Fibroblast of villous mesenchyme (primary cell): ENCODE results near the gene ITGA5. TPM values are rescaled to one million over a fixed set of nuclear protein-coding genes. Genes with fewer than 3 reads are reported as not detected.
A peak's percentile ranks its signal among the peaks of the same experiment; 100 is the strongest.

Source experiments
- DNase-seq: peaks from one replicate; pipeline ENCODE4 v3.0.0-alpha.2; 2010; ENCODE audit warnings: low read depth
- H3K4me3 ChIP-seq: 2 replicates; pipeline ENCODE4 v1.5.1; 2011; ENCODE audit warnings: low read depth, mild to moderate bottlenecking, low read length
- total RNA-seq: library from RNA; depleted of rRNA; stranded (reverse); fragments of >200 nt; gene quantifications from 2 replicates; pipeline ENCODE4 v1.2.3, GENCODE V29; 2012
- TF ChIP-seq, protein P1 (sequence below): IDR thresholded peaks from 2 replicates; pipeline ENCODE4 v1.5.1; 2012; ENCODE audit warnings: low read depth, mild to moderate bottlenecking, low read length; ENCODE audit not compliant: insufficient read depth

The ITGA5 gene
- total RNA-seq, 1 donor, result 431 TPM

DNA sequence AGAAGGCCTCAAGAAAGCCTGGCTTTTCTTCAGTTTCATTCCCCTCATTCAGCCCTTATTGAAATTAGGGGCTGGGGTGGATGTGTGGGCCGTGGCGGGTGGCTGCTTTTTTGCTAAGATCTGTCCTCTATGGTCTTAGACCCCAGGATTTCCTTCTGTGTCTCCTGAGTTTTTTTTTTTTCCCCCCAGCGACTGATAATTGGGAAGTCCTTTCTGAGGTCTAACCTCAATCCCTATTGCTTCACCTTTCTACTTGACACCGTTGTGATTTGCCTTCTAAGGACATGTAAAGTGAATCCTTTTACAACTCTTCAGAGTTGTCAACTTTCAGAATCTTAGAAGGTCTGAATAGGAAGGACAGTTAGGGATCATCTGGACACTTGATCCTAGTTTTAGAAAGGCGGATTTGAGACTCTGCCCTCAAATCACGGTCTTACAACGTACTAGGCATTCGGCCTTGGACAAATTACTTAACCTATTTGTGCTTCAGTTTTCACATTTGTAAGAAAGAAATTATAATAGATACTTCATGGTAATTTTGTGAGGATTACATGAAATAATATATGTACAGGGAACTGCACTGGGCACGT is 59.2 kb downstream of the ITGA5 start:
- no peak for DNase-seq
- peak overlapping the region; percentile 73 for H3K4me3 ChIP-seq
- TF ChIP-seq, protein P1, sequence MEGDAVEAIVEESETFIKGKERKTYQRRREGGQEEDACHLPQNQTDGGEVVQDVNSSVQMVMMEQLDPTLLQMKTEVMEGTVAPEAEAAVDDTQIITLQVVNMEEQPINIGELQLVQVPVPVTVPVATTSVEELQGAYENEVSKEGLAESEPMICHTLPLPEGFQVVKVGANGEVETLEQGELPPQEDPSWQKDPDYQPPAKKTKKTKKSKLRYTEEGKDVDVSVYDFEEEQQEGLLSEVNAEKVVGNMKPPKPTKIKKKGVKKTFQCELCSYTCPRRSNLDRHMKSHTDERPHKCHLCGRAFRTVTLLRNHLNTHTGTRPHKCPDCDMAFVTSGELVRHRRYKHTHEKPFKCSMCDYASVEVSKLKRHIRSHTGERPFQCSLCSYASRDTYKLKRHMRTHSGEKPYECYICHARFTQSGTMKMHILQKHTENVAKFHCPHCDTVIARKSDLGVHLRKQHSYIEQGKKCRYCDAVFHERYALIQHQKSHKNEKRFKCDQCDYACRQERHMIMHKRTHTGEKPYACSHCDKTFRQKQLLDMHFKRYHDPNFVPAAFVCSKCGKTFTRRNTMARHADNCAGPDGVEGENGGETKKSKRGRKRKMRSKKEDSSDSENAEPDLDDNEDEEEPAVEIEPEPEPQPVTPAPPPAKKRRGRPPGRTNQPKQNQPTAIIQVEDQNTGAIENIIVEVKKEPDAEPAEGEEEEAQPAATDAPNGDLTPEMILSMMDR, result no peak

DNA sequence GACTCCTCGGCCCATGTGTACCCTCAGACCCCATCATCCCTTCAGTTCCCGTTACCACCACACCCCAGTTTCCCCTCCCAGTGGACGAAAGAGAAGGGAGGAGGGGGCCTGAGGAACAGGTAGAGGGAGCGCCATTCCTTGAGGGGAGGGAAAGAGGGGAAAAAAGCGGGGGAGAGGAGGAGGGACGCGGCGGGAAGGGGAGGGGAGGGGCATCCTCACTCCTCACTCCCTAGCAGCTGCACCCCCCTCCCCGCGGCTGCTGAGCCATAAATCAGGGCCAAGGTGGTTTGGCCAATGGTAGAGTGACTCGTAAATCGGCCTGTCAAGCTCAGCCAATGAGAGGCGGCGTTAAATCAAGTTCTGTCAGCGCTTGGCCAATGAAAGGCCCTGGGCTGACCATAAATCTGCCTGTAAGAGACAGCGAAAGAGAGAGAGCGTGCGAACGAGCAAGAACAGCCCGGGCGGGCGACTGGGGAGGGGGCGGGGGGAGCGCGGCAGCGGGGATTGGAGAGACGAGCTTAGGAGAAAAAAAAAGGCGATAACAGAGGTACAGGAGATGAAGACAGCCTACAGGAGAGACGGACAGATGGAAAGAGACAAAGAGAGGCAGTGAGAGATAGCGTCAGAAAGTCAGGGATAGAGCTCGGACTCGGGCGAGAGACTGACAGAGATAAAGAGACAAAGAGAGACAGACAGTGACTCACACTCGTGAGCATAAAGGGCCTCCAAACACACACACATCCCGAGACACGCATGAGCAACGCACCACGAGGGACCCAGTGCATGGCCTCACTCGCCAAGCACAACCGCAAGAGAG is 59.9 kb downstream of the ITGA5 start:
- peak; percentile 98 for DNase-seq
- TF ChIP-seq, protein P1, result no peak
- peak overlapping the region; percentile 73 for H3K4me3 ChIP-seq

DNA sequence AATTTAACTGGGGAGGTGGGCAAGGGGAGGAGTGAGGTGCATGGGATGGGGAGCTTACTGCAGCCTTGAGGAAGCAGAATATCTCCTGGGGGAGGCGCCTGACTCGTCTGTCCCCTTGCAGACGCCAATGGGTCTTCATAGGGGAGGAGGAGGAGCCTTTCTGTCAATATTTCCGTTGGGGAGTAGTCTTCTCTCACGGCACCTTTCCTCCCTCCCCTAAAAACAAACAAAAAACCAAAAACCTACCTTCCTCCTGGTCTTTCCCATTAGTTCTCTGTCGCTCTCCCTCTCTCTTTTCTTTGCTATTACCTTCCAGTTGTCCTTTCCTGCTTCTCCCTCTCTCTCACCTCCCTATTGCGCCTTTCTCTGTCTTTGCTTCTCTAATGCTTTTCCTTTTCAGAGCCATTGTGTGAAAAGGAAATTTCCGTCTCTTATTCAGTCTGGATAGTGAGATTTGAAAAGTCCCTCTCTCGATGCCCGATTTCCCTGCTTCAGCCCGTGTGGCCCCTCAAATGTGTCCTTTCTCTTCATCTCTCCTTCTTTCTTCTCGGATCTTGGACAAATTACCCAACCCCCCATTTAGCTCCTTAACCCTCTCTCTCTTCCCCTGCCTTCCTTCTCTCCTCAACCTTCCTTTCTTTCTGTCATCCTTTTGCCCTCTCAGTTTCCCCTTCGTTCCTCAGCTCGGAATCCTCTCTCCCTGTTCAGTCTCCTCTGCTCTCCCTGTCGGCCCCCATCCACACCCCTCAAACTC is 60.7 kb downstream of the ITGA5 start:
- DNase-seq, result no peak
- peak overlapping the region; percentile 73 for H3K4me3 ChIP-seq
- TF ChIP-seq, protein P1, result no peak

DNA sequence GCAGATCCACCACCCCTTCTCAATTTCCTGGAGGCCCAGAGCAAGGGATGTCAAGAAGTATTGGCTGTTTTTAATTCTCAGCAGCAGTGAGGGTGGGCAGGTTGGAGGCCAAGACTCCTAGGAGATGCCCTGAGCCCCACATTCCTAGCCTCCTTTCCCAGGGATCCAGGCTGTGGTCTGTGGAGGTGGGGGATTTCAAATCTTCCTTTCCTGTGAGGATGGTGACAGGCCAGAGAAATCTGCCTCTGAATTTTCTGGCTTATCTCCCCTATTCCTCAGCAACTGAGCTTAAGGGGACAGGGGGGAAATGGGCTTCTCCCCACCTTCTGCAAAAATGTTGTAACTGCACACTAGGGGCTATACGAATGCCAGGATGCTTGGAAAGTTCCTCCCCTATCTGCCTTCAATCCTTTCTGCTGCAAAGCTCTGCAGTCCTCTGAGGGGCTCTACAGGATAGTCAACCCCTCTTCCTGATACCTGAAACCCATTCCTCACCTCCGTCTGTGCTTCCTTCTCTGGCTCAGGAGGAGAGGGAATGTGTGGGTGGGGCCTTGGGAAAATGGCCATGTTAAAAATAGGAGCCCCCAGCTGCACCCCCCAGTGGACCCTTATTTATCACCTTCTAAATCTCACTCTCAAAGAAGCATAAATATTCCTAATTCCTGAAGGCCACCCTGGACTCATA is 61.4 kb downstream of the ITGA5 start:
- no peak for DNase-seq
- TF ChIP-seq, protein P1, result no peak

DNA sequence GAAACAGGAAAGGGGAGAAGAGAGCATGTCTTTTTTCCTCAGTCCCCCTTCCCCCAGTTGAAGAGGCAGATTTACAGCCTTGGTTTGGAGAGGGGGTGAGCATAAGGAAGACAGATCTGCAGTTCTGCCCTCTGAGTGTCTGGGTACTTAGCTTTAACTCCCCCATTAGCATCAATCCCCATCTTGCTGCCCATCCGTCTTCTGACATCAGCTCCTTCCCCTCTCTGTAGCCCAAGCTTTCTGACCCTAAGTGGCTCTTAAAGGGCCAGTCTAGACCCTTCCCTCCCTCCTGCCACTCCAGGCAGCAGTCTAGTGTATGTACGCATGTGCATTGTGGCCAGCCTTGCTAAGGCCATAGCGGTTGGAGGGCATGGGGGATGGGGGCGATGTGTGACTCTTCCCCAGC is 62.1 kb downstream of the ITGA5 start:
- TF ChIP-seq, protein P1, result no peak
- DNase-seq, result no peak
- H3K4me3 ChIP-seq, result no peak overlapping the region

More for the DNA sequence above, 61.4 kb downstream of the ITGA5 start:
- no peak overlapping the region for H3K4me3 ChIP-seq

DNA sequence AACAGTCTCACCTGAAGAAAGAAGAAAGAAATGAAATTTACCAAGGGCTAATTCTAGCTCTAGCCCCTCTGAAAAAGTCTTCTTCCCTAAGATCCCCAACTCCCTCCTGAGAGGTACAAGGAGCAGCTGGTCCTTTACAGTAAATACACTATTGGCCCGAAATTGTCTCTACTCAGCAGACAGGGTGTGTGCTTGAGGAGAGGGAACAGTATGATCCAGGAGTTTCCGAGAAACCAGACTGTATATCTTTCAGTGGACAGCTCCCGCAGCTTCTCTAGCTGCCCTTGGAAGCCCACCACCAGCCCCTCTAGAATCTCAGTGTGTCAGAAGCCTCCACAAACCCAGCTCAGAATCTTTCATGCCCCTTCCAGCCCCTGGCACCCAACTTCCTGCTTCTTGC is 62.8 kb downstream of the ITGA5 start:
- no peak overlapping the region for H3K4me3 ChIP-seq
- no peak for DNase-seq
- TF ChIP-seq, protein P1, result no peak
